Measurements from ENCODE around the gene ARL4A. TPM values are rescaled to one million over a fixed set of nuclear protein-coding genes. Genes with fewer than 3 reads are reported as not detected.

ARL4A gene
- total RNA-seq (100 to 1,000 TPM in 1 of 2 donors, 10 to 100 TPM in 1; 97.9 to 185 TPM), polyA plus RNA-seq (ENCODE audit: insufficient read length in 2 of 2) (10 to 100 TPM; 54.3 to 57.4 TPM)
- long read RNA-seq, donor 1, transcript ARL4A-206 (2 exons, 845 nt) = major isoform, 12 of 26 reads
- long read RNA-seq, donor 1, transcript ARL4A-204 (2 exons, 1,144 nt) = minor isoform, 6 of 26 reads
- long read RNA-seq, donor 1, transcript ARL4A-201 (2 exons, 1,147 nt) = minor isoform, 7 of 26 reads
- long read RNA-seq, donor 1, partial matches to known transcripts = 0 of 26 reads
- long read RNA-seq, donor 1, other reads (novel, unspliced or antisense) = 0 of 26 reads
- long read RNA-seq, donor 2, partial matches to known transcripts = 5 of 16 reads
- long read RNA-seq, donor 2, other reads (novel, unspliced or antisense) = 0 of 16 reads
- long read RNA-seq, donor 3, transcript ARL4A-206 (2 exons, 845 nt) = major isoform, 5 of 10 reads
- long read RNA-seq, donor 3, partial matches to known transcripts = 0 of 10 reads
- long read RNA-seq, donor 3, other reads (novel, unspliced or antisense) = 0 of 10 reads
- long read RNA-seq, donor 4, transcript ARL4A-206 (2 exons, 845 nt) = major isoform, 10 of 17 reads
- long read RNA-seq, donor 4, partial matches to known transcripts = 0 of 17 reads
- long read RNA-seq, donor 4, other reads (novel, unspliced or antisense) = 0 of 17 reads

GRCh38 chr7:12686891-12687717 lies at the start of gene ARL4A:
Gene ARL4A, plus strand, starts transcription at chr7:12687633. Its CDS starts 622 bp downstream, at chr7:12688255.
- peak within 1 kb of the TSS; percentile 65 for H3K4me3 ChIP-seq (ENCODE audit: low read depth, low read length)
- WGBS (ENCODE audit: insufficient coverage) = under 1% methylated on average over 73 of the region's 73 CpGs
- no peaks in the 10 kb centered on the region for H3K9me3 ChIP-seq (ENCODE audit: control insufficient read depth, insufficient read depth, low read length)
- peak within 1 kb of the TSS; percentile 90 for H3K27ac ChIP-seq (ENCODE audit: low read depth, low read length)
- H3K36me3 ChIP-seq (ENCODE audit: control insufficient read depth, insufficient read depth, low read length) = no peaks in the 10 kb centered on the region
- peaks cover 5% of the 10 kb centered on the region for H3K4me1 ChIP-seq (ENCODE audit: control insufficient read depth, insufficient read depth, low read length)
- DNase-seq (ENCODE audit: low read depth in 4 of 6, low spot score in 6 of 6) = peak; percentile 94 to 99 (median 96)
- no peaks in the 10 kb centered on the region for H3K27me3 ChIP-seq (ENCODE audit: control insufficient read depth, insufficient read depth, low read length)

GRCh38 chr7:12637819-12638592 lies 49.4 kb upstream of the ARL4A start:
- Histone ChIP-seq H3K27me3 (ENCODE audit: control insufficient read depth, insufficient read depth, low read length) (no peaks in the 10 kb centered on the region), H3K9me3 (ENCODE audit: control insufficient read depth, insufficient read depth, low read length) (no peaks in the 10 kb centered on the region), H3K4me1 (ENCODE audit: control insufficient read depth, insufficient read depth, low read length) (no peaks in the 10 kb centered on the region), H3K4me3 (ENCODE audit: low read depth, low read length) (no peak overlapping the region), H3K27ac (ENCODE audit: low read depth, low read length) (peak overlapping the region; percentile 42), H3K36me3 (ENCODE audit: control insufficient read depth, insufficient read depth, low read length) (no peaks in the 10 kb centered on the region)
- DNase-seq (ENCODE audit: low read depth in 4 of 6, low spot score in 6 of 6) = peak in 5 of 6 donors; percentile 24 to 84 (median 28)
- 17% methylated on average over 2 of the region's 4 CpGs for WGBS (ENCODE audit: insufficient coverage)

- H3K9me3 ChIP-seq (ENCODE audit: control insufficient read depth, insufficient read depth, low read length) = no peaks in the 10 kb centered on the region
- no peaks in the 10 kb centered on the region for H3K36me3 ChIP-seq (ENCODE audit: control insufficient read depth, insufficient read depth, low read length)
- H3K27ac ChIP-seq (ENCODE audit: low read depth, low read length) = no peak overlapping the region
- no peaks in the 10 kb centered on the region for H3K27me3 ChIP-seq (ENCODE audit: control insufficient read depth, insufficient read depth, low read length)
- peak in 5 of 6 donors; percentile 24 to 84 (median 28) for DNase-seq (ENCODE audit: low read depth in 4 of 6, low spot score in 6 of 6)
- no peaks in the 10 kb centered on the region for H3K4me1 ChIP-seq (ENCODE audit: control insufficient read depth, insufficient read depth, low read length)
- H3K4me3 ChIP-seq (ENCODE audit: low read depth, low read length) = no peak overlapping the region
- WGBS (ENCODE audit: insufficient coverage) = no CpG with 5 or more reads among the region's 6 CpGs
Observed at GRCh38 chr7:12638851-12639456, 48.5 kb upstream of the ARL4A start.

GRCh38 chr7:12640299-12641096 lies 46.9 kb upstream of the ARL4A start:
- DNase-seq (ENCODE audit: low read depth in 4 of 6, low spot score in 6 of 6) = no peak
- H3K4me3 ChIP-seq (ENCODE audit: low read depth, low read length) = no peak overlapping the region
- WGBS (ENCODE audit: insufficient coverage) = 68% methylated on average over 5 of the region's 7 CpGs

GRCh38 chr7:12641196-12641595 lies 46.2 kb upstream of the ARL4A start:
- no peak for DNase-seq (ENCODE audit: low read depth in 4 of 6, low spot score in 6 of 6)
- no peaks in the 10 kb centered on the region for H3K4me1 ChIP-seq (ENCODE audit: control insufficient read depth, insufficient read depth, low read length)
- H3K36me3 ChIP-seq (ENCODE audit: control insufficient read depth, insufficient read depth, low read length) = no peaks in the 10 kb centered on the region
- H3K27me3 ChIP-seq (ENCODE audit: control insufficient read depth, insufficient read depth, low read length) = no peaks in the 10 kb centered on the region
- H3K4me3 ChIP-seq (ENCODE audit: low read depth, low read length) = no peak overlapping the region
- 90% methylated on average over 2 of the region's 3 CpGs for WGBS (ENCODE audit: insufficient coverage)
- no peak overlapping the region for H3K27ac ChIP-seq (ENCODE audit: low read depth, low read length)
- no peaks in the 10 kb centered on the region for H3K9me3 ChIP-seq (ENCODE audit: control insufficient read depth, insufficient read depth, low read length)

More at GRCh38 chr7:12640299-12641096, 46.9 kb upstream of the ARL4A start:
- no peaks in the 10 kb centered on the region for H3K27me3 ChIP-seq (ENCODE audit: control insufficient read depth, insufficient read depth, low read length)
- no peaks in the 10 kb centered on the region for H3K9me3 ChIP-seq (ENCODE audit: control insufficient read depth, insufficient read depth, low read length)
- H3K36me3 ChIP-seq (ENCODE audit: control insufficient read depth, insufficient read depth, low read length) = no peaks in the 10 kb centered on the region
- no peak overlapping the region for H3K27ac ChIP-seq (ENCODE audit: low read depth, low read length)
- H3K4me1 ChIP-seq (ENCODE audit: control insufficient read depth, insufficient read depth, low read length) = no peaks in the 10 kb centered on the region

- no peaks in the 10 kb centered on the region for H3K4me1 ChIP-seq (ENCODE audit: control insufficient read depth, insufficient read depth, low read length)
- no peak overlapping the region for H3K4me3 ChIP-seq (ENCODE audit: low read depth, low read length)
- no peak overlapping the region for H3K27ac ChIP-seq (ENCODE audit: low read depth, low read length)
- no peak for DNase-seq (ENCODE audit: low read depth in 4 of 6, low spot score in 6 of 6)
- 100% methylated on average over 3 of the region's 5 CpGs for WGBS (ENCODE audit: insufficient coverage)
- no peaks in the 10 kb centered on the region for H3K27me3 ChIP-seq (ENCODE audit: control insufficient read depth, insufficient read depth, low read length)
- no peaks in the 10 kb centered on the region for H3K9me3 ChIP-seq (ENCODE audit: control insufficient read depth, insufficient read depth, low read length)
- no peaks in the 10 kb centered on the region for H3K36me3 ChIP-seq (ENCODE audit: control insufficient read depth, insufficient read depth, low read length)
Observed at GRCh38 chr7:12642508-12642907, 44.9 kb upstream of the ARL4A start.

- Histone ChIP-seq H3K9me3 (ENCODE audit: control insufficient read depth, insufficient read depth, low read length) (no peaks in the 10 kb centered on the region), H3K27ac (ENCODE audit: low read depth, low read length) (no peak overlapping the region), H3K4me3 (ENCODE audit: low read depth, low read length) (no peak overlapping the region), H3K36me3 (ENCODE audit: control insufficient read depth, insufficient read depth, low read length) (no peaks in the 10 kb centered on the region), H3K4me1 (ENCODE audit: control insufficient read depth, insufficient read depth, low read length) (no peaks in the 10 kb centered on the region), H3K27me3 (ENCODE audit: control insufficient read depth, insufficient read depth, low read length) (no peaks in the 10 kb centered on the region)
- 100% methylated on average over 1 of the region's 3 CpGs for WGBS (ENCODE audit: insufficient coverage)
- DNase-seq (ENCODE audit: low read depth in 4 of 6, low spot score in 6 of 6) = no peak
Observed at GRCh38 chr7:12643001-12643643, 44.3 kb upstream of the ARL4A start.

GRCh38 chr7:12643644-12644043 lies 43.8 kb upstream of the ARL4A start:
- no peaks in the 10 kb centered on the region for H3K9me3 ChIP-seq (ENCODE audit: control insufficient read depth, insufficient read depth, low read length)
- H3K27me3 ChIP-seq (ENCODE audit: control insufficient read depth, insufficient read depth, low read length) = no peaks in the 10 kb centered on the region
- H3K27ac ChIP-seq (ENCODE audit: low read depth, low read length) = no peak overlapping the region
- H3K4me1 ChIP-seq (ENCODE audit: control insufficient read depth, insufficient read depth, low read length) = no peaks in the 10 kb centered on the region
- H3K36me3 ChIP-seq (ENCODE audit: control insufficient read depth, insufficient read depth, low read length) = no peaks in the 10 kb centered on the region
- WGBS (ENCODE audit: insufficient coverage) = 97% methylated on average over 5 of the region's 5 CpGs
- H3K4me3 ChIP-seq (ENCODE audit: low read depth, low read length) = no peak overlapping the region
- DNase-seq (ENCODE audit: low read depth in 4 of 6, low spot score in 6 of 6) = no peak
